K562 (cell line): ENCODE results near the gene HDHD5.

ENCODE experiments used
- CHD2 ChIP-seq: IDR thresholded peaks from 2 replicates; pipeline ENCODE4 v1.6.1; 2011; ENCODE audit warnings: low read depth, low read length
- DMBX1 ChIP-seq: fragments of 250-450 bp; sonication (Bioruptor Pico); IDR thresholded peaks from 2 replicates; pipeline ENCODE4 v1.8.0; 2022; ENCODE audit warnings: inconsistent platforms, mild to moderate bottlenecking, moderate library complexity, borderline replicate concordance
- GABPB1 ChIP-seq: sonication (generic); formaldehyde crosslinking; IDR thresholded peaks from 2 replicates; pipeline ENCODE4 v1.8.0; 2022; ENCODE audit warnings: mild to moderate bottlenecking, missing genetic modification reagents
- TF ChIP-seq, protein P1 (sequence below), 3 experiments: IDR thresholded peaks in 2 of 3; conservative IDR thresholded peaks in 1 of 3; 2 replicates each; pipeline ENCODE4 v1.5.1; 2011 to 2012; ENCODE audit warnings: low read length in 3 of 3, mild to moderate bottlenecking in 3 of 3, control low read depth in 2 of 3, improper control_type of control experiment in 1 of 3, inconsistent platforms in 1 of 3, low read depth in 1 of 3, mixed read lengths in 1 of 3, moderate library complexity in 1 of 3; ENCODE audit not compliant: insufficient read depth in 2 of 3

GRCh38 chr22:17158568-17159503 lies at the start of gene HDHD5:
- TF ChIP-seq CHD2 (peak; percentile 65), GABPB1 (no peak), DMBX1 (CRISPR knock-in tag) (peak; percentile 42; the same call in 1 of the 2 replicates)
- TF ChIP-seq, protein P1, sequence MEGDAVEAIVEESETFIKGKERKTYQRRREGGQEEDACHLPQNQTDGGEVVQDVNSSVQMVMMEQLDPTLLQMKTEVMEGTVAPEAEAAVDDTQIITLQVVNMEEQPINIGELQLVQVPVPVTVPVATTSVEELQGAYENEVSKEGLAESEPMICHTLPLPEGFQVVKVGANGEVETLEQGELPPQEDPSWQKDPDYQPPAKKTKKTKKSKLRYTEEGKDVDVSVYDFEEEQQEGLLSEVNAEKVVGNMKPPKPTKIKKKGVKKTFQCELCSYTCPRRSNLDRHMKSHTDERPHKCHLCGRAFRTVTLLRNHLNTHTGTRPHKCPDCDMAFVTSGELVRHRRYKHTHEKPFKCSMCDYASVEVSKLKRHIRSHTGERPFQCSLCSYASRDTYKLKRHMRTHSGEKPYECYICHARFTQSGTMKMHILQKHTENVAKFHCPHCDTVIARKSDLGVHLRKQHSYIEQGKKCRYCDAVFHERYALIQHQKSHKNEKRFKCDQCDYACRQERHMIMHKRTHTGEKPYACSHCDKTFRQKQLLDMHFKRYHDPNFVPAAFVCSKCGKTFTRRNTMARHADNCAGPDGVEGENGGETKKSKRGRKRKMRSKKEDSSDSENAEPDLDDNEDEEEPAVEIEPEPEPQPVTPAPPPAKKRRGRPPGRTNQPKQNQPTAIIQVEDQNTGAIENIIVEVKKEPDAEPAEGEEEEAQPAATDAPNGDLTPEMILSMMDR (IDR thresholded peaks at IDR 0.05 in 2 of 3, conservative IDR thresholded peaks at IDR 0.05 in 1 of 3; ENCODE audit: insufficient read depth in 2 of 3, low read depth in 1 of 3, low read length in 3 of 3): 0 out of 6 replicates have a peak, but pooled peaks of 1 of the 3 experiments have one; percentile 1
